Ovary (tissue), 9 donors: ENCODE measurements around the gene PHKB. TPM values are rescaled to one million over a fixed set of nuclear protein-coding genes. Genes with fewer than 3 reads are reported as not detected.

Experiments
- DNase-seq, 5 donors: peaks; one replicate each; pipeline ENCODE4 v3.0.0-alpha.2; 2019 to 2020
- H3K27ac ChIP-seq, 2 donors: fragments of 200-600 bp; one replicate each; pipeline versions ENCODE4 v1.5.1 to v1.8.0; 2019 to 2022
- H3K27me3 ChIP-seq: fragments of 200-600 bp; one replicate; pipeline ENCODE4 v1.8.0; 2022
- H3K36me3 ChIP-seq: fragments of 200-600 bp; sonication (generic); one replicate; pipeline ENCODE4 v1.5.1; 2019
- H3K4me1 ChIP-seq: one replicate; pipeline ENCODE4 v1.8.1; 2013; ENCODE audit warnings: mild to moderate bottlenecking, moderate library complexity; ENCODE audit not compliant: insufficient read depth
- H3K4me3 ChIP-seq: fragments of 200-600 bp; sonication (generic); one replicate; pipeline ENCODE4 v1.5.1; 2017
- H3K9me3 ChIP-seq, 2 donors: fragments of 200-600 bp in 1 of 2; sonication (generic) in 1 of 2; one replicate each; pipeline versions ENCODE4 v1.5.1 to v1.8.1; 2013 to 2019; ENCODE audit warnings: mild to moderate bottlenecking in 1 of 2, moderate library complexity in 1 of 2
- EP300 ChIP-seq: sonication (generic); formaldehyde crosslinking; IDR thresholded peaks from one replicate; pipeline ENCODE4 v1.6.1; 2017; ENCODE audit warnings: antibody characterized with exemption
- POLR2A ChIP-seq: fragments of 450-650 bp; IDR thresholded peaks from one replicate; pipeline ENCODE4 v1.6.1; 2017; ENCODE audit warnings: antibody characterized with exemption, mild to moderate bottlenecking, moderate library complexity
- WGBS, 3 donors: extraction: QIAGEN DNeasy Blood & Tissue Kit in 1 of 3; methylation state at CpG; one replicate each; pipeline versions ENCODE4 v1.1.5 to v1.1.7; 2013 to 2017; 5-methylcytosine and 5-hydroxymethylcytosine counted together
- intact Hi-C, 4 donors: fragments of 100-400 bp; cut with DNase I; formaldehyde crosslinking; loops; one replicate each; pipeline versions ENCODE4 v1.11.0 to v1.15.1; 2022 to 2023
- polyA plus RNA-seq, 2 donors: library from polyadenylated mRNA; stranded (reverse); fragments of 200-250 nt in 1 of 2; fragments of 350-450 nt in 1 of 2; fragmentation: Illumina TruSeq in 1 of 2; extraction: RNeasy Lipid Tissue Mini Kit (QIAGEN cat#74804) in 1 of 2; gene quantifications; one replicate each; pipeline ENCODE4 v1.2.3, GENCODE V29; 2013 to 2014
- total RNA-seq, 7 donors: library from RNA; depleted of rRNA in 2 of 7; stranded (reverse); fragments of >200 nt in 2 of 7; fragmentation: NEBNext Ultra II Directional in 3 of 7; extraction: Animal tissue kit (Norgen Biotek cat#: 25700) in 3 of 7; gene quantifications; one replicate each; pipeline versions ENCODE4 v1.1.0 to v1.2.4, GENCODE V29; 2016 to 2023
- TF ChIP-seq, protein P1 (sequence below), 3 donors: fragments of 450-650 bp in 2 of 3; fragments of 200-600 bp in 1 of 3; IDR thresholded peaks; one replicate each; pipeline versions ENCODE4 v1.5.1 to v1.8.0; 2016 to 2022; ENCODE audit warnings: antibody characterized with exemption in 3 of 3, mild to moderate bottlenecking in 1 of 3
- donor health status: DM: no; HTN: no; CAD: no; lungs with moderate emphysema.
- donor health status: DM: no; HTN: no; CAD: no.
- donor health status: Bipolar disorder and iron deficiency.
- donor health status: DM: yes; HTN: yes; CAD: no.
- donor health status: DM: no; HTN: no; CAD: no.
- donor health status: DM: yes; HTN: yes; CAD: no.

PHKB gene
- total and polyA plus RNA-seq, 9 donors: 16.5 to 86.6 (median 59.4) TPM

DNA sequence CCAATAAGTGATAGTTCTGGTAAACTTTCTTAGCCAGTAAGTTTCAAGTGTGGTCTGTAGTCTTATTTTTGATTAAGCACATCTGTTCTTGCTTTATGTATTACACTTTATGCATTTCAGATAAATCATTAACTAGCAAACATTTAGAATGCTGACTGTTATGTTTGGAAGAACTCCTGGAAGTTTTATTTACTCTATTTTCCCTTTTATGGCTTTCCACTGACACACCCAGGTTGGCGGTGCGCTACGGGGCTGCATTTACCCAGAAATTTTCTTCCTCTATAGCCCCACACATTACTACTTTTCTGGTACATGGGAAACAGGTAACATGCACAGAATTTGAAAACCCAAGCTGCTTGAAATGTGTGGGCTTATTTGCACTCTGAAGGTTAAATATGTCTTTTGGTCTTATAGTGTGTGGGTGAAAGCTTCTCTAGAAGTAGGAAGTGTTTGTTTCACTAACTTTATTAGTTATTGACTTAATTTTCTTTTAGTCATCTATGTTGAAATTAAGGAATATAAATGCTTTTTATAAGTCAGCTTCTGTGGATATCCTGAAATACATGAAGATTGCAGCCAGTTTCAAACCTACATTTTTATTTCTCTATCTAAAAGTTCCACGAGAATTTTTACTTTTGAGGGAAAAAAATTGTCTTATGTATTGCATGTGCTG lies 203.7 kb downstream of the PHKB start:
- H3K4me1 ChIP-seq: no peaks in the 10 kb centered on the region
- intact Hi-C loops: no loop called here
- H3K9me3 ChIP-seq: no peaks in the 10 kb centered on the region
- 33 to 40% (median 36%) methylated on average over 4 of the region's 4 CpGs for WGBS, 3 donors
- H3K27me3 ChIP-seq: no peaks in the 10 kb centered on the region
- DNase-seq: no peak
- TF ChIP-seq POLR2A (no peak), EP300 (no peak)
- TF ChIP-seq, protein P1, sequence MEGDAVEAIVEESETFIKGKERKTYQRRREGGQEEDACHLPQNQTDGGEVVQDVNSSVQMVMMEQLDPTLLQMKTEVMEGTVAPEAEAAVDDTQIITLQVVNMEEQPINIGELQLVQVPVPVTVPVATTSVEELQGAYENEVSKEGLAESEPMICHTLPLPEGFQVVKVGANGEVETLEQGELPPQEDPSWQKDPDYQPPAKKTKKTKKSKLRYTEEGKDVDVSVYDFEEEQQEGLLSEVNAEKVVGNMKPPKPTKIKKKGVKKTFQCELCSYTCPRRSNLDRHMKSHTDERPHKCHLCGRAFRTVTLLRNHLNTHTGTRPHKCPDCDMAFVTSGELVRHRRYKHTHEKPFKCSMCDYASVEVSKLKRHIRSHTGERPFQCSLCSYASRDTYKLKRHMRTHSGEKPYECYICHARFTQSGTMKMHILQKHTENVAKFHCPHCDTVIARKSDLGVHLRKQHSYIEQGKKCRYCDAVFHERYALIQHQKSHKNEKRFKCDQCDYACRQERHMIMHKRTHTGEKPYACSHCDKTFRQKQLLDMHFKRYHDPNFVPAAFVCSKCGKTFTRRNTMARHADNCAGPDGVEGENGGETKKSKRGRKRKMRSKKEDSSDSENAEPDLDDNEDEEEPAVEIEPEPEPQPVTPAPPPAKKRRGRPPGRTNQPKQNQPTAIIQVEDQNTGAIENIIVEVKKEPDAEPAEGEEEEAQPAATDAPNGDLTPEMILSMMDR (IDR thresholded peaks at IDR 0.05): no peak
- no peak overlapping the region for H3K27ac ChIP-seq
- no peak overlapping the region for H3K4me3 ChIP-seq
- no peaks in the 10 kb centered on the region for H3K36me3 ChIP-seq

GRCh38 chr16:47666434-47666833 lies 205.3 kb downstream of the PHKB start:
- intact Hi-C loops: no loop called here
- TF ChIP-seq, protein P1 (IDR thresholded peaks at IDR 0.05): no peak
- TF ChIP-seq EP300 (no peak), POLR2A (no peak)
- no peak overlapping the region for H3K27ac ChIP-seq
- no peaks in the 10 kb centered on the region for H3K36me3 ChIP-seq
- no peaks in the 10 kb centered on the region for H3K9me3 ChIP-seq
- DNase-seq: no peak
- H3K27me3 ChIP-seq: no peaks in the 10 kb centered on the region
- H3K4me3 ChIP-seq: no peak overlapping the region
- H3K4me1 ChIP-seq: no peaks in the 10 kb centered on the region
- 95 to 98% (median 98%) methylated on average over 3 of the region's 3 CpGs for WGBS, 3 donors

- intact Hi-C loops: no loop called here
- WGBS, 3 donors: 94 to 97% (median 96%) methylated on average over 6 of the region's 6 CpGs
- Histone ChIP-seq H3K4me3 (no peak overlapping the region), H3K27ac (no peak overlapping the region), H3K9me3 (no peaks in the 10 kb centered on the region), H3K36me3 (no peaks in the 10 kb centered on the region), H3K4me1 (no peaks in the 10 kb centered on the region), H3K27me3 (no peaks in the 10 kb centered on the region)
- TF ChIP-seq POLR2A: no peak
- TF ChIP-seq, protein P1 (IDR thresholded peaks at IDR 0.05): no peak
- no peak for TF ChIP-seq EP300
- no peak for DNase-seq
These were observed 206.8 kb downstream of the PHKB start for GRCh38 chr16:47667956-47668355.

GRCh38 chr16:47672475-47672874 lies 211.3 kb downstream of the PHKB start:
- H3K36me3 ChIP-seq: peaks cover 2% of the 10 kb centered on the region
- no peaks in the 10 kb centered on the region for H3K27me3 ChIP-seq
- no peak overlapping the region for H3K27ac ChIP-seq
- no peaks in the 10 kb centered on the region for H3K9me3 ChIP-seq
- DNase-seq: no peak
- no peaks in the 10 kb centered on the region for H3K4me1 ChIP-seq
- no peak overlapping the region for H3K4me3 ChIP-seq
- TF ChIP-seq POLR2A (no peak), EP300 (no peak)
- TF ChIP-seq, protein P1 (IDR thresholded peaks at IDR 0.05): no peak
- intact Hi-C loops: no loop called here
